DOHH2 (cell line): ENCODE results near the gene WWP2.

Source experiments
- EZH2phosphoT487 ChIP-seq: fragments of 200-600 bp; sonication (generic); IDR thresholded peaks from 2 replicates; pipeline ENCODE4 v1.6.1; 2017; ENCODE audit warnings: borderline replicate concordance, mild to moderate bottlenecking, antibody characterized with exemption, low read length, moderate library complexity, mixed read lengths
- TF ChIP-seq, protein P1 (sequence below): fragments of 200-600 bp; sonication (generic); IDR thresholded peaks from one replicate; pipeline ENCODE4 v1.5.1; 2014; ENCODE audit warnings: antibody characterized with exemption, mild to moderate bottlenecking, low read depth, low read length; ENCODE audit not compliant: poor library complexity, severe bottlenecking

DNA sequence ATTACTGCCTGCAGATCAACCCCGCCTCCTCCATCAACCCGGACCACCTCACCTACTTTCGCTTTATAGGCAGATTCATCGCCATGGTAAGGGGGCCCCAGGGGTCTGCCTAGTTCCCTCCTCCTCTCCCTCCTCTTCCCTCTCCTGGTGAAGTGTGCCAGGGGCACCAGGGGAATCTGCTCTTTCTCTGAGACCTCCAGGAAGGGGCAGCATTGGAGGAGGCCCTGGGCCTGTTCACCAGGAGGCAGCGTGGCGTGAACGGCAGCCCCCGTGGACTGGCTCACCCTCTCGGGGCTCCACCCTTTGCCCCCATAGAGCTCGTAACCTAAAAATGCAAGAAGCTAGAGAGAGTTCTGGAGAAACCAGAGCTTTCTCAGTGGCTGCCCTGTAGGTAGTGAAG, 171.9 kb downstream of the WWP2 start:
- TF ChIP-seq, protein P1, sequence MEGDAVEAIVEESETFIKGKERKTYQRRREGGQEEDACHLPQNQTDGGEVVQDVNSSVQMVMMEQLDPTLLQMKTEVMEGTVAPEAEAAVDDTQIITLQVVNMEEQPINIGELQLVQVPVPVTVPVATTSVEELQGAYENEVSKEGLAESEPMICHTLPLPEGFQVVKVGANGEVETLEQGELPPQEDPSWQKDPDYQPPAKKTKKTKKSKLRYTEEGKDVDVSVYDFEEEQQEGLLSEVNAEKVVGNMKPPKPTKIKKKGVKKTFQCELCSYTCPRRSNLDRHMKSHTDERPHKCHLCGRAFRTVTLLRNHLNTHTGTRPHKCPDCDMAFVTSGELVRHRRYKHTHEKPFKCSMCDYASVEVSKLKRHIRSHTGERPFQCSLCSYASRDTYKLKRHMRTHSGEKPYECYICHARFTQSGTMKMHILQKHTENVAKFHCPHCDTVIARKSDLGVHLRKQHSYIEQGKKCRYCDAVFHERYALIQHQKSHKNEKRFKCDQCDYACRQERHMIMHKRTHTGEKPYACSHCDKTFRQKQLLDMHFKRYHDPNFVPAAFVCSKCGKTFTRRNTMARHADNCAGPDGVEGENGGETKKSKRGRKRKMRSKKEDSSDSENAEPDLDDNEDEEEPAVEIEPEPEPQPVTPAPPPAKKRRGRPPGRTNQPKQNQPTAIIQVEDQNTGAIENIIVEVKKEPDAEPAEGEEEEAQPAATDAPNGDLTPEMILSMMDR: no peak
- no peak for TF ChIP-seq EZH2phosphoT487
